Posterior vena cava (tissue), 2 donors: ENCODE results near the gene SDCCAG8. TPM values are rescaled to one million over a fixed set of nuclear protein-coding genes. Genes with fewer than 3 reads are reported as not detected.

Experiments used
- DNase-seq: peaks from one replicate; pipeline ENCODE4 v3.0.0-alpha.2; 2020; ENCODE audit warnings: low spot score
- intact Hi-C, 2 donors: fragments of 100-400 bp; cut with DNase I; formaldehyde crosslinking; loops; one replicate each; pipeline versions ENCODE4 v1.14.1 to v1.14.2; 2022 to 2023
- total RNA-seq, 2 donors: library from RNA; stranded (reverse); fragmentation: NEBNext Ultra II Directional; extraction: Animal tissue kit (Norgen Biotek cat#: 25700); gene quantifications; one replicate each; pipeline ENCODE4 v1.2.1, GENCODE V29; 2021
- donor health status: DM: yes; HTN: yes; CAD: no.
- donor health status: DM: yes; HTN: yes; CAD: no.

SDCCAG8 gene
- total RNA-seq, 2 donors from 2014 or later: 40.8 to 52.1 TPM

GRCh38 chr1:243465081-243465480, 209.2 kb downstream of the SDCCAG8 start:
- intact Hi-C loops: no loop called here
- DNase-seq: peak; percentile 43

- intact Hi-C loops: no loop called here
These were observed 209.9 kb downstream of the SDCCAG8 start for GRCh38 chr1:243465738-243466137.

DNA sequence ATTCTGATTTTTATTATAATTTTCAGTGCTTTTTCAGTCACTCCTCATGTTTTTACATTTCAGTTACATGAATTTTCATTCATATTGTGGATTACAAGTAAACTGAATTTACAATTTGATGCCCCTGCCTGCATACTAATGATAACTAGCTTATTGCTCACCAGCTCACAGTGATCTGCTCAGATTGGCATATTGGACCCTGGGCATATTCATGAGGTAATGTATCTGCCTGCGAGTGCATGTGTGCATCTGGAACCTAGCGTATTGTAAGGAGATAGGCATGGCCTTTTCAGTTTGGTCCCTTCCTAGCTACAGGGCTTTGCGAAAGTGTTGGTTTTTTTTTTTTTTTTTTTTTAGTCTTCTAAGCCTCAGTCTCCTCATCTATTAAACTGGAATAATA, 213.7 kb downstream of the SDCCAG8 start:
- no peak for DNase-seq
- intact Hi-C loops: no loop called here

More at GRCh38 chr1:243465738-243466137, 209.9 kb downstream of the SDCCAG8 start:
- no peak for DNase-seq

- intact Hi-C loops: no loop called here
- no peak for DNase-seq
These were observed 214.7 kb downstream of the SDCCAG8 start for GRCh38 chr1:243470502-243470901.

DNA sequence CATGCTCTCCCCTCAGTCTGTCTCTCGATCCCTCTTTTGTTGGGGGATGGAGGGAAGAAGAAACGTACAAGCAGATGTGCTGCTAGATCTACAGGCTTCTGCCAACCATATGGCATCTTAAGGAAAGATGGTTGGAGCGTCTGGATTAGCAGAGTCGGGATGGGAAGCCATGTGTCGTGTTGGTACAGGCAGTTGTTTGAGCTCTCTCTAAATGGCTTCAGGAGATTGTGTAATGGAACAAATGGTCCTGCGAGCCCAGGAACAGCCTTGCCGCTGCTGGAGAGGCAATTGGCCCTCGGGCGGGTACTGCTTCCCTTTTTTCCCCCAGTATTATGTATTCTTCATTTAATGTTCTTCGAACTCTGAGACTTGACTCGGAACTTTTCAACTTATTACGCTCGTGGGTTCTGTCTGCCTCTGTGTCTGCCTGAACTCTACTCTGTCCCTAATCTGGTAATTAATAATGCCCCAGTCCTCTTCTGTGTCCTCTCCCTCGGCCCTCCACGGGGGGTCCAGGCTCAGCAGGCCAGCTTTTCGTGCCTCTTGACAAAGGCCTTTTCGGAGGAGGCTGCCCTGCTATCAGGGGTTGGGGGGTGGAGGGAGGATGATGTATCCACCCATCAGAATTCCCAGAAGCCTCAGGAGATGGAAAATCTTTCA, 215.3 kb downstream of the SDCCAG8 start:
- no peak for DNase-seq
- intact Hi-C loops: no loop called here

DNA sequence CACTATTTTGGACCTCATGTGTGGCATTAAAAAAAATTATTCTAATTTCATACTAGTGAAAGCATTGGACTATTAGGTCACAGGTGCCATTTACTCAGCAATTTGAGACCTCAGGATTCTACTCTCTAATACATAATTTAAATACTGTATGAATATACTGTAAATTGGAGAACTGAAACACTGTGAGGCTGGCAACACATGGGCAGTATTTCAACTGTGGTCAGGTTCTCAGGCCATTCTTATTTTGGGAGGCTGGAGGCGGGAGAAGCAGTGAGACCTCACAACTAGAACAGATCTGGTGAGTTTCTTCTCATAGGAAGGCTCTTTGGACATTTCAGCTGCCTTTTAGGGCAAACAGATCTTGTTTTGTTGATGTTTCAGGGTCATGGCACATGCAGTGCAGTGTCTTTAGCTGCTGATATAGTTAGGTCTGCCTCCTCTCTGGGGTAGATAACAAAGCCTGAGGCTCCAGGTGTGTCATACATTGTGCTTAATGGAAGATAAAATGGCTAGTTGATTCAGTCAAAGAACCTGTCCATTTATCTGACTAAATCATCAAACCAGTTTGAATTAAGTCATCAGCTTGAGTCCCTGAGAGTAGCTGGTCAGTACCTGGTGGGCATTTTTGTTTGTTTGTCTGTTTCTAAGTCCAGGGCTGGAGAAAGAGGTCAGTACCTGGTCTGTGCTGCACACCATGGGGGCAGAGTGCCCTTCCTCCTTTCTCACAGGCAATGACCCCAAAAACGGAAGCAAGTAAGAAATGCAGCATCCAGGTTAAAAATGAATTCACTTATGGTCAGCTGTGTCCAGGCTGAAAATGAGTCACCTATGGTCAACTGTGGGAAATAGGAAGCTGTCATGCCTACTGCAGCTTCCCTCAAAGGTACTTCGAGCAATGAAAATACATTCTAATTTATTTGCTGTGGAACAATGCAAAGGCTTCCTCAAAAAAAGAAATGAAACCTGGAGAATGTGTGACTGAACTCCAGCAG, 216.2 kb downstream of the SDCCAG8 start:
- intact Hi-C loops: no loop called here
- DNase-seq: no peak

- DNase-seq: no peak
- intact Hi-C loops: no loop called here
These were observed 217.6 kb downstream of the SDCCAG8 start for GRCh38 chr1:243473227-243474135.

GRCh38 chr1:243474136-243474881, 218.5 kb downstream of the SDCCAG8 start:
- intact Hi-C loops: no loop called here
- peak; percentile 79 for DNase-seq

- DNase-seq: no peak
- intact Hi-C loops: no loop called here
These were observed 219.1 kb downstream of the SDCCAG8 start for GRCh38 chr1:243474906-243475305.

- intact Hi-C loops: no loop called here
- DNase-seq: peak; percentile 49
These were observed 220.1 kb downstream of the SDCCAG8 start for GRCh38 chr1:243475966-243476365.

GRCh38 chr1:243477731-243478290, 222.0 kb downstream of the SDCCAG8 start:
- intact Hi-C loops: no loop called here
- no peak for DNase-seq

- intact Hi-C loops: no loop called here
These were observed 225.3 kb downstream of the SDCCAG8 start for GRCh38 chr1:243481101-243481500.

DNA sequence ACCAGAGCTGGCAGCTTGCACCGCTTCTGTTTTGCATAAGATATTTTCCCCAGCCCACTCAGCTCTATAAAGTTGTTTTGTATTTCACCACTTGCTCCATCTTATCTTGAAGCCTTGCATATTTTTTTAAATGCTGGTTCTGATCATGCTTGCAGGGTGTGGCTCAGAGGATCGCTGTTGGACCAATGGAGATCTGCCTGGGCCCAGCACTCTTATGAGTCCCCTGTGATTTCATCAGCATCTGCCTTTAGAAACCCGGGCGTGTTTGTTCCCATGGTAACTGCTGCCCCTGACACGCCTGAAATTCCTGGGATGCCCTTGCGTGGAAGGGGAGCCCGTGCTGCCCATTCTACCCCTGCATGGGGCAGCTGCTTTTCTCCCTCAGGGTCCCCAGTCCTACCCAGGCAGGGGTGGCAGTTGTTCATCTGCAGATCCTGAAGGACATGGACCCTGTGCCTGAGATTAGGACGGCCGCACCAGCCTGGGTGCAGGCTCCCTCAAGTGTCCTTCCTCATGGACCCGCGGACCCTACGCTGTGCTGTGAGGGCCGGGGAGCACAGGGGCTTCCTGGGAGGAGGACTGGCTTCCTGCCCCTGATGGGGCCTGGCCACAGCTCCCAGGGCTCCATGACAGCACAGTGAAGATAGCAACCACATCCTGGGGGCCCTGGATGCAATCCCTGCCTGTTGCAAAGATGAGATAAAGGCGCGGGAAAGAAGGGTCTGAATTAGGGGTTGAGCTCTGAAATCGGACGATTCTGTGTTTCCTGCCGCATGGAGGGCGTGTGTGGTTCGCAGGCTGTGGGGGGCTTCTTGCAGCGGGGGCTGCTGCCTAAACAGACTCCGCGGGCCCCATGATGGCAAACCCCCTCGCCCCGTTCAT, 226.5 kb downstream of the SDCCAG8 start:
- DNase-seq: no peak
- intact Hi-C loops: no loop called here

More at GRCh38 chr1:243481101-243481500, 225.3 kb downstream of the SDCCAG8 start:
- no peak for DNase-seq

- DNase-seq: no peak
- intact Hi-C loops: no loop called here
These were observed 227.4 kb downstream of the SDCCAG8 start for GRCh38 chr1:243483071-243483771.

DNA sequence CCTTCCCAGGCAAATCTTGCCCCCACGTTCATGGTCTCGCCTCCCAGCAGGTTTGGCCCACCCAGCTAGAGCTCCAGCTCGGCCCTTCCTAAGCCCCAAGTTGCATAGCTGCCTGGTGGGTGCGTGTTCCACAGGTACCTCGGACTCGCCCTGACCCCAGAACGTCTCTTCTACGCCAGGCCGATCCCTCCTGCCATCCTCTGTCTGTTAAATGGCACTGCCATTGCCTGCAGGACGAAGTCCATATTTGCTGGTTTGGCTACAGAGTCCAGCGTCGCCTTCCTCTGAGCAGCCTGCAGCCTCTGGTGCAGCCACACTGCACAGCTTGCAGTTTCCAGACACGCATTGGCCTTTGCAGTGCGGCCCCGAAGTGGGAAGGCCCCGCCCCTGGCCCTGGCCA, 228.1 kb downstream of the SDCCAG8 start:
- DNase-seq: no peak
- intact Hi-C loops: no loop called here

GRCh38 chr1:243487036-243487648, 231.3 kb downstream of the SDCCAG8 start:
- intact Hi-C loops: no loop called here
- no peak for DNase-seq
